Fibroblast of lung (primary cell): ENCODE results near the gene ERVFRD-1. TPM values are rescaled to one million over a fixed set of nuclear protein-coding genes. Genes with fewer than 3 reads are reported as not detected.

Experiments
- DNase-seq, 2 donors: peaks; one replicate each; pipeline versions ENCODE4 v3.0.0 to v3.0.0-alpha.2; 2010; ENCODE audit warnings: low read depth in 2 of 2
- H2AFZ ChIP-seq: 2 replicates; pipeline ENCODE4 v1.5.1; 2012; ENCODE audit warnings: low read length, control low read depth, inconsistent platforms
- H3K27ac ChIP-seq: 2 replicates; pipeline ENCODE4 v1.5.1; 2011; ENCODE audit warnings: low read length, control low read depth; ENCODE audit not compliant: insufficient read depth
- H3K27me3 ChIP-seq: 2 replicates; pipeline ENCODE4 v1.5.1; 2011; ENCODE audit warnings: mild to moderate bottlenecking, low read length; ENCODE audit not compliant: control insufficient read depth, insufficient read depth
- H3K36me3 ChIP-seq: 2 replicates; pipeline ENCODE4 v1.5.1; 2011; ENCODE audit warnings: low read length; ENCODE audit not compliant: control insufficient read depth, insufficient read depth
- H3K4me1 ChIP-seq: 2 replicates; pipeline ENCODE4 v1.5.1; 2011; ENCODE audit warnings: low read length; ENCODE audit not compliant: control insufficient read depth, insufficient read depth; ENCODE audit errors: extremely low read depth
- H3K4me2 ChIP-seq: 2 replicates; pipeline ENCODE4 v1.5.1; 2011; ENCODE audit warnings: low read length, control low read depth; ENCODE audit not compliant: insufficient read depth; ENCODE audit errors: extremely low read depth
- H3K4me3 ChIP-seq, 4 experiments: fragments of 200-600 bp in 1 of 4; sonication (generic) in 1 of 4; replicated peaks in 1 of 4; 2 replicates each; pipeline ENCODE4 v1.5.1; 2011 to 2016; ENCODE audit warnings: low read length in 4 of 4, low read depth in 3 of 4, mild to moderate bottlenecking in 3 of 4, control low read depth in 2 of 4, inconsistent platforms in 1 of 4, mixed read lengths in 1 of 4; ENCODE audit not compliant: insufficient read depth in 1 of 4; ENCODE audit errors: control extremely low read depth in 1 of 4
- H3K79me2 ChIP-seq: 2 replicates; pipeline ENCODE4 v1.5.1; 2012; ENCODE audit warnings: mild to moderate bottlenecking, low read length, inconsistent platforms; ENCODE audit not compliant: control insufficient read depth, insufficient read depth
- H3K9ac ChIP-seq: 2 replicates; pipeline ENCODE4 v1.5.1; 2011; ENCODE audit warnings: mild to moderate bottlenecking, low read length, control low read depth; ENCODE audit not compliant: insufficient read depth
- H3K9me3 ChIP-seq: 2 replicates; pipeline ENCODE4 v1.5.1; 2012; ENCODE audit warnings: low read depth, low read length; ENCODE audit not compliant: control insufficient read depth, insufficient read depth
- H4K20me1 ChIP-seq: 2 replicates; pipeline ENCODE4 v1.5.1; 2011; ENCODE audit warnings: low read length; ENCODE audit not compliant: control insufficient read depth, insufficient read depth; ENCODE audit errors: extremely low read depth
- EZH2 ChIP-seq: IDR thresholded peaks from 2 replicates; pipeline ENCODE4 v1.5.1; 2012; ENCODE audit warnings: low read length, control low read depth, mild to moderate bottlenecking; ENCODE audit errors: missing control alignments
- polyA plus RNA-seq, 2 donors: library from polyadenylated mRNA; depleted of rRNA in 1 of 2; stranded (reverse) in 1 of 2; unstranded in 1 of 2; fragments of >200 nt; gene quantifications; 2 replicates each; pipeline ENCODE4 v1.2.1, GENCODE V29; 2011 to 2012; ENCODE audit warnings: missing spikeins in 1 of 2
- total RNA-seq: library from RNA; depleted of rRNA; stranded (reverse); fragments of >200 nt; gene quantifications from 2 replicates; pipeline ENCODE4 v1.2.1, GENCODE V29; 2014
- TF ChIP-seq, protein P1 (sequence below), 2 donors: IDR thresholded peaks in 1 of 2; conservative IDR thresholded peaks in 1 of 2; 1 replicate in 1 of 2; 2 replicates in 1 of 2; pipeline ENCODE4 v1.5.1; 2011 to 2012; ENCODE audit warnings: low read length in 2 of 2, control low read depth in 1 of 2, inconsistent platforms in 1 of 2, low read depth in 1 of 2, mild to moderate bottlenecking in 1 of 2

ERVFRD-1 gene
- total and polyA plus RNA-seq, 2 donors (not counting 1 experiment from before 2014, with no cell fraction given): not detected

DNA sequence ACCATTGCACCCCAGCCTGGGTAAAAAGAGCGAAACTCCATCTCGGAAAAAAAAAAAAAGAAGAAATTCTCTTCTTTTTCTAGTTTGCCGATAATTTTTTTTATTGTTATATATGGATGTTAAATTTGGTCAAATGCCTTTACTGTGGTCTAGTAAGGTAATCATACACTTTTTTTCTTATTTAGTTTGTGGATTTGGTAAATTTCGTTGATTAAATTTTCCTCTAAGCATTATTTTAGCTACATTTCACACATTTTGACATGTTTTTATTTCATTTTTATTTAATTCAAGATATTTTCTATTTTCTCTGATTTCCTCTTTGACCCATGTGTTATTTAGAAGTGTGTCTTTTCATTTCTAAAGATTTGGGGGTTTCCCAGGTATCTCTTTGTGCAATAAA is 49.4 kb downstream of the ERVFRD-1 start:
- Histone ChIP-seq H2AFZ (no peak overlapping the region), H3K9ac (no peak overlapping the region), H4K20me1 (no peaks in the 10 kb centered on the region), H3K4me1 (no peaks in the 10 kb centered on the region), H3K27me3 (no peaks in the 10 kb centered on the region), H3K9me3 (no peaks in the 10 kb centered on the region), H3K4me2 (no peak overlapping the region), H3K4me3 (no peak overlapping the region), H3K27ac (no peak overlapping the region), H3K79me2 (no peaks in the 10 kb centered on the region), H3K36me3 (no peaks in the 10 kb centered on the region)
- TF ChIP-seq EZH2: no peak
- TF ChIP-seq, protein P1, sequence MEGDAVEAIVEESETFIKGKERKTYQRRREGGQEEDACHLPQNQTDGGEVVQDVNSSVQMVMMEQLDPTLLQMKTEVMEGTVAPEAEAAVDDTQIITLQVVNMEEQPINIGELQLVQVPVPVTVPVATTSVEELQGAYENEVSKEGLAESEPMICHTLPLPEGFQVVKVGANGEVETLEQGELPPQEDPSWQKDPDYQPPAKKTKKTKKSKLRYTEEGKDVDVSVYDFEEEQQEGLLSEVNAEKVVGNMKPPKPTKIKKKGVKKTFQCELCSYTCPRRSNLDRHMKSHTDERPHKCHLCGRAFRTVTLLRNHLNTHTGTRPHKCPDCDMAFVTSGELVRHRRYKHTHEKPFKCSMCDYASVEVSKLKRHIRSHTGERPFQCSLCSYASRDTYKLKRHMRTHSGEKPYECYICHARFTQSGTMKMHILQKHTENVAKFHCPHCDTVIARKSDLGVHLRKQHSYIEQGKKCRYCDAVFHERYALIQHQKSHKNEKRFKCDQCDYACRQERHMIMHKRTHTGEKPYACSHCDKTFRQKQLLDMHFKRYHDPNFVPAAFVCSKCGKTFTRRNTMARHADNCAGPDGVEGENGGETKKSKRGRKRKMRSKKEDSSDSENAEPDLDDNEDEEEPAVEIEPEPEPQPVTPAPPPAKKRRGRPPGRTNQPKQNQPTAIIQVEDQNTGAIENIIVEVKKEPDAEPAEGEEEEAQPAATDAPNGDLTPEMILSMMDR (conservative IDR thresholded peaks at IDR 0.05 in 1 of 2, IDR thresholded peaks at IDR 0.05 in 1 of 2; ENCODE audit: low read depth in 1 of 2, low read length in 2 of 2): no peak
- DNase-seq: no peak

DNA sequence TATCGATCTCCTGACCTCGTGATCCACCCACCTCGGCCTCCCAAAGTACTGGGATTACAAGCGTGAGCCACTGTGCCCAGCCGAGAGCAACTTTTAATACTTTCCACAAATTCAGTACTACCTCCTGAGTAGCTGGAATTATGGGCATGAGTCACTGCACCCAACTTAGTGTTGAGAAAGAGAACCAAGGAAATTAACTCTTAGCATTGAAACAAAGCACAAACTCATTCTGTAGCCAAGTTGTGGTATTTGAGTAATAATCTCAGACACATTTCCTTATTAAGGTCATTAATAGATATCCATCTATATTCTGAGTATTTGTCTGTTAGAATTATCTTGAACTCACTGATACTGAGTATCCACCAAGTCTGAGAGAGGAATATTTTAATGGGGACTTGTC is 53.1 kb downstream of the ERVFRD-1 start:
- no peaks in the 10 kb centered on the region for H3K79me2 ChIP-seq
- no peaks in the 10 kb centered on the region for H3K27me3 ChIP-seq
- no peak overlapping the region for H3K27ac ChIP-seq
- H4K20me1 ChIP-seq: no peaks in the 10 kb centered on the region
- H3K4me3 ChIP-seq: no peak overlapping the region
- peak in 1 of 2 donors; percentile 39 for DNase-seq
- H3K9me3 ChIP-seq: no peaks in the 10 kb centered on the region
- H3K36me3 ChIP-seq: no peaks in the 10 kb centered on the region
- no peaks in the 10 kb centered on the region for H3K4me1 ChIP-seq
- no peak overlapping the region for H2AFZ ChIP-seq
- H3K9ac ChIP-seq: no peak overlapping the region
- TF ChIP-seq EZH2: no peak
- TF ChIP-seq, protein P1 (conservative IDR thresholded peaks at IDR 0.05 in 1 of 2, IDR thresholded peaks at IDR 0.05 in 1 of 2; ENCODE audit: low read depth in 1 of 2, low read length in 2 of 2): no peak
- H3K4me2 ChIP-seq: no peak overlapping the region

DNA sequence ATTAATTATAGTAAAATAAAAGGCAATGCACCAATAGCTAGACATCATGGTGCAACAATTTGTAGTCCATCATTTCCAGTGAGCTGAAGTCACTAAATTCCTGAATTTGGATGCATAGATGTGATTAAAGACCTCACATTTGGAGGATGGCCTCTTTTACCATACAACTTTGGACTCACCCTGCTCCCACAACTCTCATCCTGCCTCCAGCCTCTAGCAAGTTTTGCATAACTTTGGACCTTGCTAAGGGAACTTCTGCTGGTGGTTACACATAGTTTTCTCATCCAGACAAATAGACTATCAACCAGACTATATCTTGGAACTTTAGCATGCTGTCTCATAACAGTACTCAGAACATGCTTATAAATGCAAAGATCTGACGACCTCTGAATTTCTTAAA is 54.7 kb downstream of the ERVFRD-1 start:
- Histone ChIP-seq H3K79me2 (no peaks in the 10 kb centered on the region), H3K4me1 (no peaks in the 10 kb centered on the region), H4K20me1 (no peaks in the 10 kb centered on the region), H3K4me3 (no peak overlapping the region), H3K9ac (no peak overlapping the region), H3K9me3 (no peaks in the 10 kb centered on the region), H3K27me3 (no peaks in the 10 kb centered on the region), H3K36me3 (no peaks in the 10 kb centered on the region), H3K4me2 (no peak overlapping the region), H2AFZ (no peak overlapping the region), H3K27ac (no peak overlapping the region)
- no peak for TF ChIP-seq EZH2
- TF ChIP-seq, protein P1 (conservative IDR thresholded peaks at IDR 0.05 in 1 of 2, IDR thresholded peaks at IDR 0.05 in 1 of 2; ENCODE audit: low read depth in 1 of 2, low read length in 2 of 2): no peak
- DNase-seq: no peak
